Stimulated activated CD4-positive, alpha-beta T cell treated with anti-CD3 and anti-CD28 coated beads, TNF-alpha, amount 100 ng/mL, for 1 hour (primary cell): Measurements from ENCODE around the gene BOK.

Source experiments
- DNase-seq, 3 donors: peaks; one replicate each; pipeline ENCODE4 v3.0.0-alpha.2; 2020; ENCODE audit warnings: low read depth in 3 of 3, low spot score in 1 of 3

The BOK gene

GRCh38 chr2:241598061-241598460, 39.5 kb downstream of the BOK start:
- no peak for DNase-seq

- DNase-seq, result no peak
Measured at GRCh38 chr2:241598487-241598886, 39.9 kb downstream of the BOK start.

- DNase-seq, result no peak
Measured at GRCh38 chr2:241599615-241600014, 41.1 kb downstream of the BOK start.

- no peak for DNase-seq
Measured at GRCh38 chr2:241601841-241602240, 43.3 kb downstream of the BOK start.

GRCh38 chr2:241602720-241603119, 44.2 kb downstream of the BOK start:
- DNase-seq, result no peak

- DNase-seq, result no peak
Measured at GRCh38 chr2:241603686-241604085, 45.1 kb downstream of the BOK start.

- DNase-seq, result no peak
Measured at GRCh38 chr2:241606186-241606585, 47.6 kb downstream of the BOK start.

GRCh38 chr2:241607162-241607885, 48.8 kb downstream of the BOK start:
- DNase-seq, result no peak

- DNase-seq, result no peak
Measured at GRCh38 chr2:241608881-241609280, 50.3 kb downstream of the BOK start.

- peak; percentile 71 to 83 (median 82) for DNase-seq
Measured at GRCh38 chr2:241609859-241610793, 51.6 kb downstream of the BOK start.

- no peak for DNase-seq
Measured at GRCh38 chr2:241611062-241611461, 52.5 kb downstream of the BOK start.

- no peak for DNase-seq
Measured at GRCh38 chr2:241612156-241613016, 53.8 kb downstream of the BOK start.

- DNase-seq, result no peak
Measured at GRCh38 chr2:241613017-241613780, 54.7 kb downstream of the BOK start.

GRCh38 chr2:241615041-241615440, 56.5 kb downstream of the BOK start:
- no peak for DNase-seq

- no peak for DNase-seq
Measured at GRCh38 chr2:241615522-241616052, 57.0 kb downstream of the BOK start.

GRCh38 chr2:241616168-241617125, 57.9 kb downstream of the BOK start:
- DNase-seq, result no peak

GRCh38 chr2:241617431-241618154, 59.0 kb downstream of the BOK start:
- no peak for DNase-seq

GRCh38 chr2:241618296-241618805, 59.8 kb downstream of the BOK start:
- DNase-seq, result no peak
